ENCODE data around the gene SUGP1.

SUGP1 gene

DNA sequence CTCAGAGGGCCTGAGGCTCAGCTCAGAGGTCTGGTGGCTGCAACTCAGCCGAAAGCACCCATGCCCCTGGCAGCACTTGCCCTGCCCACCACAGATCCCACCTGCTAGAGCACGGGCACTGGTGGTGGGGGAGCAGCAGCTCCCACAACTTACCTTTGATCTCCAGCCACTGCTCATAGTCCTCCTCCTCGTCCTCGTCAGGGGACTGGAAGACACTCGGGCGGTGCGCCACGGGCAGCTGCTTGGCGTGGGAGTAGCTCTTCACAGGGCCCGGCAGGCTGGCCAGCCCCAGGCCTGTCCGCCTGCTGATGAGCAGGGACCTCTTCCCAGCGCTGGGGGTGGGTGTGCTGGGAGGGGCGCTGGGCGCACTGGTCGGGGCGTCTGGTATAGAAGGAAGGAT, 14.6 kb downstream of the SUGP1 start:
- intact Hi-C loops (cut with DNase I): no loop called here
- DNase-seq: no peak

DNA sequence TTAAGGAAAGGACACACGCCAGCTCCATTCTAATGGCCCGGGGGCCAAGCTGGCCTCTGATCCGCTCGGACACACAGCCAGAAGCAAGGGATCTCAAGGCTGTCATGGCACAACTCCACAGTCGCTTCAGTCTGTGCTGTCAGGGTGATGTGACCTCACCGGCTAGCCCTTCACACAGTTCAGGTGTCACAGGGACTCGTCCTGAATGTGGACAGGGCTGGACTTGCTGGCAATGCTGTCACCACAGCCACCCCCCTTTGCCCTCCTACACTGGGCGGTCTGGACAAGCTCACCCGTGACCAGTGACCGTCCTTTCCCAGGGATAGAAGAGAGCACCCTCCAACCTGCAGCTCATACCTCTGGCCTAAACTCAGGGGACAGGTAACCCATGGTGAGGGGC, 15.2 kb downstream of the SUGP1 start:
- intact Hi-C loops (cut with DNase I): no loop called here
- no peak for DNase-seq

GRCh38 chr19:19304186-19304965, 15.9 kb downstream of the SUGP1 start:
- intact Hi-C loops (cut with DNase I): no loop called here
- peak in 16 of 42 donors; percentile 9 to 67 (median 39) for DNase-seq

GRCh38 chr19:19303411-19303810, 16.9 kb downstream of the SUGP1 start:
- intact Hi-C loops (cut with DNase I): no loop called here
- peak in 9 of 42 donors; percentile 15 to 41 (median 29) for DNase-seq

GRCh38 chr19:19300613-19301012, 19.7 kb downstream of the SUGP1 start:
- DNase-seq: no peak

DNA sequence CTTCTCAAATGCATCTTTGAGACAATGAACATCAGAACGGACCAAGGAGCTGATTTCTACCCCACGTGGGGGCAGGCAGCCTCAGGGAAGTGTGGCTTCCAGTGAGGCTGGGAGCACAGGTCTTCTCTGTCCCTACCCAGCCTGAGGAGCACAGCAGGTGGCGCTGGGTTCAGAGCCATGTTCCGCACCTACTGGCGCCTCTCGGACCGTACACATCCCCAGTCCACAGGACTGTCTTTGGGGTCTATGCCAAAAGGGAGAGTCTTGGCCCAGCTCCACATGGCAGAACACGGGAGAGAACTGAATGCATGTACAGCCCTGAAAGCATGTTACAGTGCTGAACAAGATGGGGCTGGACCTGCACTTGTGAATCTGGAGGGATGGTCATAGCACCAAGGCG, 22.6 kb downstream of the SUGP1 start:
- intact Hi-C loops (cut with DNase I): no loop called here

More at GRCh38 chr19:19300613-19301012, 19.7 kb downstream of the SUGP1 start:
- intact Hi-C loops (cut with DNase I): no loop called here

GRCh38 chr19:19296953-19297689, 23.2 kb downstream of the SUGP1 start:
- intact Hi-C loops (cut with DNase I): no loop called here
- DNase-seq: no peak

More for the DNA sequence above, 22.6 kb downstream of the SUGP1 start:
- DNase-seq: no peak

GRCh38 chr19:19294914-19295313, 25.4 kb downstream of the SUGP1 start:
- intact Hi-C loops (cut with DNase I): no loop called here
- DNase-seq: no peak

DNA sequence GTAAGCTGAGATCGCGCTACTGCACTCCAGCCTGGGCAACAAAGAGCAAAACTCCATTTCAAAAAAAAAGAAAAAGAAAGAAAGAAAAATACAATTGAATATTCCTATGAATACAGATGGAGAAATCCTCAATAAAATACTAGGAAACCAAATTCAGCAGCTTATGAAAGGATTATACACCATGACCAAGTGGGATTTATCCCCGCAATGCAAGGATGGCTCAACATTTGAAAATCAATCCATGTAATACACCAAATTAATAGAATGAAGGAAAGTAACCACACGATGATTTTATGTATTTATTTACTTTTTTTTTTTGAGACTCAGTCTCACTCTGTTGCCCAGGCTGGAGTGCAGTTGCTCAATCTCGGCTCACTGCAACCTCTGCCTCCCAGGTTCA, 27.7 kb downstream of the SUGP1 start:
- DNase-seq: no peak
- intact Hi-C loops (cut with DNase I): no loop called here

DNA sequence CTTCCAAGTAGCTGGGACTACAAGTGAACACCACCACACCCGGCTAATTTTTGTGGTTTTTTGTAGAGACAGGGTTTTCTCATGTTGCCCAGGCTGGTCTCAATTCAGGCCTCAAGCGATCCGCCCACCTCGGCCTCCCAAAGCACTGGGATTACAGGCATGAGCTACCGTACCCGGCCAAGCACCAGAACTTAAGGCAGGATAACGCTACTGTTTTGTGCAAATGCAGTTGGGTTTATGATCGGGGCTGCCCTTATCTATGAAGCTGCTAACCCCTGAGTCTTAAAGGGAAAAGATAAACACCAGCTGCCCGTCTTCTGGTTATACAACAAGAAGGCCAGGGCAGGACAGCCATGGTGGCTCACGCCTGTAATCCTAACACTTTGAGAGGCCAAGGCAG, 34.6 kb downstream of the SUGP1 start:
- DNase-seq: no peak
- intact Hi-C loops (cut with DNase I): no loop called here

DNA sequence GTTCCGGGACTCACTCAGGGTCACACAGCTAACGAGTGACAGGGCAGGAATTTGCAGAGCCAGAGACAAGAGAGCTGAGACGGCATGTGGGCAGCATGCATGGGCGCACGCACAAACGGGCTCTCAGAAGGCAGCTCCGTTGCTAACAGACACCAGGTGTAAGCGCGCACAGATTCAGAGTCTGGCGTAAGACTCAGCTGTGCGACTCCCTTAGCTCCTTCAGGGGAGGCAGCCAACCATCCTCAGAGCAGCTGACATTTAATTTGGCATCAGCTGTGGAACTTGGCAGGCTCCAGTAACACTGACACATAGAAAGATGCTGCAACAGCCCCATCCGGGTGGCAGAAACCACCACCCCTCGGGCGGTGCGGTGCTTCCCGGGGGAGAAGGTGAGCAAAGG, 39.7 kb downstream of the SUGP1 start:
- intact Hi-C loops (cut with DNase I): no loop called here
- DNase-seq: peak in 41 of 42 donors; percentile 32 to 94 (median 66)

DNA sequence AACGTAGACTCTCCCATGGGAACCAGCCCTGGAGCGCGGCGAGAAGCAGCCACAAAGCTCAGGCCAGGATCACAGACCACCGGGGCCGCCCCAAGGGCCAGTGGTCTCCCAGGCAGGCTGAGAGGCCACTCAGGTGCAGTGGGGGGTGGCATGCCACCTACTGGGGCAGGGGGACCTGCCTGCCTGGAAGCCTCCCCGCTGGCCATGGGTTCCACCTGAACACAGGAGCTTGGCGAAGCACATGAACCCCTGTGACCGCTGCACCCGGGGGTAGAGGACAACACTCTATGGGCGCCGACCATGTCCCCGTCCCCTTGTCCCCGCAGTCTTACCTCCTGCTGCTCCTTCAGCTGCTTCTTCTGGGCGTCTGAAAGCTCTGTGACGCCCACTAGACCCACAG, 40.5 kb downstream of the SUGP1 start:
- intact Hi-C loops (cut with DNase I): no loop called here
- no peak for DNase-seq

- intact Hi-C loops (cut with DNase I): no loop called here
- DNase-seq: no peak
Measured at GRCh38 chr19:19279062-19279612, 41.2 kb downstream of the SUGP1 start.

GRCh38 chr19:19278315-19278714, 42.0 kb downstream of the SUGP1 start:
- DNase-seq: no peak
- intact Hi-C loops (cut with DNase I): no loop called here

- intact Hi-C loops (cut with DNase I): no loop called here
- DNase-seq: no peak
Measured at GRCh38 chr19:19276851-19277250, 43.5 kb downstream of the SUGP1 start.

- DNase-seq: no peak
- intact Hi-C loops (cut with DNase I): no loop called here
Measured at GRCh38 chr19:19276386-19276785, 43.9 kb downstream of the SUGP1 start.

- intact Hi-C loops (cut with DNase I): no loop called here
- no peak for DNase-seq
Measured at GRCh38 chr19:19274716-19275565, 45.4 kb downstream of the SUGP1 start.

DNA sequence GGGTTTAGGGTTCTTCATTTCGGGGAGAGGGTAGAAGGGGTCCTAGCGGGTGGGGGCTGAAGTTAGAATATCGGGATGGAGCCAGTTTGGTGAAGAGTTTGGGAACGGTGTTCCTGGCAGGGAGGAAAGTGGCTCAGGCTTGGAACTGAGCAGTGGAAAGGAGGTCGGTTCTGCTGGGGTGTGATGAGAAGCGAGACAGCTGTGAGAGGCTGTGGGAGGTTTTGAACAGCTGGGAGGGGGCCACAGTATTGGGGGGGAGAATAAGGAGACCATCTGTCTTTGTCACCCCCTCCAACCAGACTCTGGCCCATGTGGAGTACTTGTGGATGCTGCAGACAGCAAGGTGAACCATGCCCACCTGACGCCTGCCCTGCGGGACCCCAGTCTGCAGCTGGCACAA, 46.2 kb downstream of the SUGP1 start:
- DNase-seq: no peak
- intact Hi-C loops (cut with DNase I): no loop called here

DNA sequence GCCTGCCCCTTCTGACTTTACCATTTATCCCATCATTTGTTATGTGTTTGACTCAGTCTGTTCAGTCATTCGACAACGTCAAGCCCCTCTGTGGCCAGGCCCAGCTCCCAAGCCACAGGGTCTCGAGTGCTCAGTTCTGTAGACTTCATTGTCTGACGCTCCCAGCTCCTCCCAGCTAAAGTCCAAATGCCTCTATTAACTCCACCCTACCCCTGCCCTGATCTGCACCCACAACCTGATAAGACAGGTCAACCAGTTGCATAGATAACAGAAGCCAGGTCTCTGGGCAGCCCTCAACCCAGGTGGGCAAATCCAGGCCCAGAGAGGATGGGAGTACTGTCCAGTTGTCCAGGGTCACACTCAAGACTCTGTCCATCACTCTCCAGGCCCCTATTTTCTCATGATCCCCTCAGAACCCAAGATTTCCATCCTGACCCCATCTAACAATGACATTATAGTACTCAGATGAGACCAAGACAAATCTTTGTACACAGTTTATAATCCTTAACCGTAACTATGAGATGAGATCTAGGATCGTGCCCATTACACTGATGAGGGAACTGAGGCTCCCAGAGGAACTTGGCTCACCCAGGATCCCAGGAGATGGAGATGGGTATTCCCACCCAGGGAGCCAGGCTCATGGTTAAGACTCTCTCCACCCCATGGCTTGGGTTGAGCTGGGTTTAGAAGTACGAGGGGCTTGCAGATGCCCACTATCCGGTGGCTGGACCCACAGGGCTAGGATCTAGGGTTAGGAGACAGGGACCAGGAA, 48.3 kb downstream of the SUGP1 start:
- no peak for DNase-seq
- intact Hi-C loops (cut with DNase I): no loop called here
